MM.1S (cell line): ENCODE measurements around the gene CROCC2.

Source experiments
- DNase-seq: peaks from one replicate; pipeline ENCODE4 v3.0.0-alpha.2; 2015
- H2AFZ ChIP-seq: fragments of 300-600 bp; sonication (generic); 2 replicates; pipeline ENCODE4 v1.6.0; 2016; ENCODE audit warnings: antibody characterized with exemption, low read length
- H3F3A ChIP-seq: fragments of 300-600 bp; sonication (generic); 2 replicates; pipeline ENCODE4 v1.6.1; 2016; ENCODE audit warnings: mild to moderate bottlenecking, antibody characterized with exemption, low read length, moderate library complexity, mixed read lengths; ENCODE audit not compliant: insufficient read depth
- H3K27ac ChIP-seq: fragments of 300-600 bp; sonication (generic); 2 replicates; pipeline ENCODE4 v1.5.1; 2016; ENCODE audit warnings: mild to moderate bottlenecking, low read length
- H3K27me3 ChIP-seq: fragments of 300-600 bp; sonication (generic); replicated peaks from 2 replicates; pipeline ENCODE4 v1.6.0; 2016; ENCODE audit warnings: low read length; ENCODE audit not compliant: insufficient read depth
- H3K36me3 ChIP-seq: fragments of 300-600 bp; sonication (generic); replicated peaks from 2 replicates; pipeline ENCODE4 v1.6.1; 2016; ENCODE audit warnings: mild to moderate bottlenecking, low read length, mixed read lengths; ENCODE audit not compliant: insufficient read depth
- H3K4me1 ChIP-seq: fragments of 300-600 bp; sonication (generic); 2 replicates; pipeline ENCODE4 v1.6.1; 2016; ENCODE audit warnings: low read length, mixed read lengths
- H3K4me2 ChIP-seq: fragments of 300-600 bp; sonication (generic); 2 replicates; pipeline ENCODE4 v1.6.0; 2016; ENCODE audit warnings: low read depth, low read length
- H3K4me3 ChIP-seq: fragments of 300-600 bp; sonication (generic); 2 replicates; pipeline ENCODE4 v1.5.1; 2016; ENCODE audit warnings: low read length, mixed read lengths
- H3K79me2 ChIP-seq: fragments of 300-600 bp; sonication (generic); 2 replicates; pipeline ENCODE4 v1.6.1; 2016; ENCODE audit warnings: mixed run types, low read length, mixed read lengths
- H3K9ac ChIP-seq: fragments of 300-600 bp; sonication (generic); 2 replicates; pipeline ENCODE4 v1.6.1; 2016; ENCODE audit warnings: low read length, mixed read lengths
- H3K9me2 ChIP-seq: fragments of 300-600 bp; sonication (generic); replicated peaks from 2 replicates; pipeline ENCODE4 v1.6.1; 2016; ENCODE audit warnings: mild to moderate bottlenecking, low read length, mixed read lengths; ENCODE audit not compliant: insufficient read depth
- H3K9me3 ChIP-seq: fragments of 300-600 bp; sonication (generic); replicated peaks from 2 replicates; pipeline ENCODE4 v1.6.1; 2016; ENCODE audit warnings: mild to moderate bottlenecking, low read length, mixed read lengths; ENCODE audit not compliant: insufficient read depth
- H4K20me1 ChIP-seq: fragments of 300-600 bp; sonication (generic); 2 replicates; pipeline ENCODE4 v1.6.1; 2016; ENCODE audit warnings: mild to moderate bottlenecking, low read length, moderate library complexity, mixed read lengths; ENCODE audit not compliant: insufficient read depth
- CTCF ChIP-seq: fragments of 300-600 bp; sonication (generic); IDR thresholded peaks from 2 replicates; pipeline ENCODE4 v1.5.1; 2016; ENCODE audit warnings: antibody characterized with exemption, low read length, mixed read lengths
- EZH2 ChIP-seq: fragments of 300-600 bp; sonication (generic); optimal IDR thresholded peaks from 2 replicates; pipeline ENCODE3; 2017; ENCODE audit warnings: low read depth, mild to moderate bottlenecking, antibody characterized with exemption, low read length, mixed read lengths
- EZH2phosphoT487 ChIP-seq: fragments of 300-600 bp; sonication (generic); IDR thresholded peaks from 2 replicates; pipeline ENCODE4 v1.6.1; 2018; ENCODE audit warnings: antibody characterized with exemption, low read length

CROCC2 gene

GRCh38 chr2:240878341-240878936 lies 27.7 kb upstream of the CROCC2 start:
- Histone ChIP-seq H4K20me1 (no peaks in the 10 kb centered on the region), H3K4me2 (no peak overlapping the region), H3K27me3 (peaks cover 73% of the 10 kb centered on the region), H3K27ac (no peak overlapping the region), H3K36me3 (no peaks in the 10 kb centered on the region), H3K4me3 (no peak overlapping the region), H2AFZ (no peak overlapping the region), H3K79me2 (no peaks in the 10 kb centered on the region), H3K9me3 (no peaks in the 10 kb centered on the region), H3K9ac (no peak overlapping the region), H3K9me2 (no peaks in the 10 kb centered on the region), H3K4me1 (no peaks in the 10 kb centered on the region), H3F3A (no peaks in the 10 kb centered on the region)
- TF ChIP-seq EZH2 (no peak), CTCF (no peak), EZH2phosphoT487 (no peak)
- DNase-seq: no peak

GRCh38 chr2:240879105-240879504 lies 27.0 kb upstream of the CROCC2 start:
- TF ChIP-seq EZH2phosphoT487 (no peak), EZH2 (no peak), CTCF (no peak)
- Histone ChIP-seq H3K36me3 (no peaks in the 10 kb centered on the region), H3K9me2 (no peaks in the 10 kb centered on the region), H3K79me2 (no peaks in the 10 kb centered on the region), H3K4me2 (no peak overlapping the region), H3K4me3 (no peak overlapping the region), H2AFZ (no peak overlapping the region), H3K27ac (no peak overlapping the region), H3K4me1 (no peaks in the 10 kb centered on the region), H3F3A (no peaks in the 10 kb centered on the region), H4K20me1 (no peaks in the 10 kb centered on the region), H3K27me3 (peaks cover 69% of the 10 kb centered on the region), H3K9ac (no peak overlapping the region), H3K9me3 (no peaks in the 10 kb centered on the region)
- no peak for DNase-seq

GRCh38 chr2:240881913-240882312 lies 24.2 kb upstream of the CROCC2 start:
- no peak overlapping the region for H3K27ac ChIP-seq
- H3F3A ChIP-seq: no peaks in the 10 kb centered on the region
- no peak overlapping the region for H2AFZ ChIP-seq
- no peaks in the 10 kb centered on the region for H3K79me2 ChIP-seq
- H4K20me1 ChIP-seq: no peaks in the 10 kb centered on the region
- no peak for DNase-seq
- H3K4me2 ChIP-seq: no peak overlapping the region
- H3K4me3 ChIP-seq: no peak overlapping the region
- TF ChIP-seq CTCF (no peak), EZH2 (no peak), EZH2phosphoT487 (no peak)
- H3K36me3 ChIP-seq: no peaks in the 10 kb centered on the region
- H3K27me3 ChIP-seq: peaks cover 62% of the 10 kb centered on the region
- no peaks in the 10 kb centered on the region for H3K9me2 ChIP-seq
- no peaks in the 10 kb centered on the region for H3K4me1 ChIP-seq
- H3K9me3 ChIP-seq: no peaks in the 10 kb centered on the region
- H3K9ac ChIP-seq: no peak overlapping the region
